HepG2 (cell line): ENCODE results near the gene UST. TPM values are rescaled to one million over a fixed set of nuclear protein-coding genes. Genes with fewer than 3 reads are reported as not detected.

ENCODE experiments used
- ARNT ChIP-seq: fragments of 450-650 bp; IDR thresholded peaks from 2 replicates; pipeline ENCODE4 v1.6.1; 2017
- BORCS8-MEF2B ChIP-seq: sonication (generic); formaldehyde crosslinking; IDR thresholded peaks from 2 replicates; pipeline ENCODE4 v1.8.0; 2022; ENCODE audit warnings: mild to moderate bottlenecking, missing genetic modification reagents
- CHD2 ChIP-seq: IDR thresholded peaks from 2 replicates; pipeline ENCODE4 v1.6.1; 2011; ENCODE audit warnings: low read depth, low read length, improper control_type of control experiment
- CREB3 ChIP-seq: sonication (generic); formaldehyde crosslinking; IDR thresholded peaks from 2 replicates; pipeline ENCODE4 v1.5.0; 2020; ENCODE audit warnings: missing genetic modification reagents
- DPF2 ChIP-seq: sonication (generic); formaldehyde crosslinking; IDR thresholded peaks from 2 replicates; pipeline ENCODE4 v1.4.0; 2020; ENCODE audit warnings: mild to moderate bottlenecking, low read depth, missing genetic modification reagents, borderline replicate concordance
- FOXO4 ChIP-seq: sonication (generic); formaldehyde crosslinking; conservative IDR thresholded peaks from 2 replicates; pipeline ENCODE4 v1.8.1; 2023; ENCODE audit warnings: missing genetic modification reagents
- KAT7 ChIP-seq: IDR thresholded peaks from 2 replicates; pipeline ENCODE4 v1.6.1; 2018; ENCODE audit warnings: borderline replicate concordance, missing compliant biosample characterization
- KMT2B ChIP-seq: IDR thresholded peaks from 2 replicates; pipeline ENCODE4 v1.6.1; 2016; ENCODE audit warnings: missing genetic modification reagents, missing compliant biosample characterization
- MIXL1 ChIP-seq: IDR thresholded peaks from 2 replicates; pipeline ENCODE4 v1.6.1; 2016
- MXD1 ChIP-seq: sonication (generic); formaldehyde crosslinking; IDR thresholded peaks from 2 replicates; pipeline ENCODE4 v1.4.0; 2020; ENCODE audit warnings: mild to moderate bottlenecking, missing genetic modification reagents
- MZF1 ChIP-seq: sonication (generic); formaldehyde crosslinking; IDR thresholded peaks from 2 replicates; pipeline ENCODE4 v1.8.1; 2023; ENCODE audit warnings: mild to moderate bottlenecking, missing genetic modification reagents, borderline replicate concordance
- NFIC ChIP-seq: IDR thresholded peaks from 2 replicates; pipeline ENCODE4 v1.6.1; 2012; ENCODE audit warnings: mild to moderate bottlenecking, low read length, inconsistent platforms
- POLR2AphosphoS2 ChIP-seq: IDR thresholded peaks from 2 replicates; pipeline ENCODE4 v1.6.1; 2011; ENCODE audit warnings: low read depth, low read length, improper control_type of control experiment
- POLR2G ChIP-seq: fragments of 200-400 bp; formaldehyde crosslinking; IDR thresholded peaks from 2 replicates; pipeline ENCODE4 v1.6.1; 2018; ENCODE audit warnings: mild to moderate bottlenecking, low read depth, low read length, moderate library complexity
- SP1 ChIP-seq, 2 experiments: fragments of 450-650 bp in 1 of 2; sonication (generic) in 1 of 2; formaldehyde crosslinking in 1 of 2; IDR thresholded peaks; 2 replicates each; pipeline versions ENCODE4 v1.4.0 to v1.6.1; 2016 to 2020; ENCODE audit warnings: missing genetic modification reagents in 1 of 2
- SRSF1 ChIP-seq: fragments of 200-400 bp; formaldehyde crosslinking; optimal IDR thresholded peaks from 2 replicates; pipeline ENCODE3; 2017; ENCODE audit warnings: mild to moderate bottlenecking, low read depth, low read length, moderate library complexity
- TCF12 ChIP-seq, 2 experiments: fragments of 450-650 bp in 1 of 2; sonication (generic) in 1 of 2; formaldehyde crosslinking in 1 of 2; IDR thresholded peaks; 2 replicates each; pipeline versions ENCODE4 v1.6.1 to v1.8.0; 2017 to 2022; ENCODE audit warnings: antibody characterized with exemption in 1 of 2, mild to moderate bottlenecking in 1 of 2, missing genetic modification reagents in 1 of 2, moderate library complexity in 1 of 2
- THRA ChIP-seq: sonication (generic); formaldehyde crosslinking; IDR thresholded peaks from 2 replicates; pipeline ENCODE4 v1.4.0; 2020; ENCODE audit warnings: missing genetic modification reagents, borderline replicate concordance
- ZBTB42 ChIP-seq: sonication (generic); formaldehyde crosslinking; IDR thresholded peaks from 2 replicates; pipeline ENCODE4 v1.5.0; 2020; ENCODE audit warnings: mild to moderate bottlenecking, missing genetic modification reagents
- ZNF263 ChIP-seq: sonication (generic); formaldehyde crosslinking; IDR thresholded peaks from 2 replicates; pipeline ENCODE4 v1.4.0; 2020; ENCODE audit warnings: missing genetic modification reagents
- ZNF432 ChIP-seq: sonication (generic); formaldehyde crosslinking; IDR thresholded peaks from 2 replicates; pipeline ENCODE4 v1.5.0; 2020; ENCODE audit warnings: missing genetic modification reagents, mild to moderate bottlenecking, borderline replicate concordance
- ZNF543 ChIP-seq: sonication (generic); formaldehyde crosslinking; IDR thresholded peaks from 2 replicates; pipeline ENCODE4 v1.4.0; 2020; ENCODE audit warnings: mild to moderate bottlenecking, missing genetic modification reagents
- ZNF614 ChIP-seq: IDR thresholded peaks from 2 replicates; pipeline ENCODE4 v1.6.1; 2018; ENCODE audit warnings: missing biosample characterization, missing genetic modification reagents, inconsistent platforms, borderline replicate concordance
- ZSCAN30 ChIP-seq: sonication (generic); formaldehyde crosslinking; IDR thresholded peaks from 2 replicates; pipeline ENCODE4 v1.5.0; 2020; ENCODE audit warnings: mild to moderate bottlenecking, missing genetic modification reagents
- polyA plus RNA-seq, 8 experiments: library from polyadenylated mRNA; depleted of rRNA in 3 of 8; stranded (reverse) in 7 of 8; unstranded in 1 of 8; fragments of >200 nt; fragmentation: Illumina TruSeq in 4 of 8; extraction: Trizol in 4 of 8; gene quantifications; 2 replicates each; pipeline versions ENCODE4 v1.2.1 to v1.2.3, GENCODE V29; 2011 to 2016; ENCODE audit warnings: low read depth in 4 of 8, missing spikeins in 1 of 8, mixed read lengths in 1 of 8; ENCODE audit not compliant: insufficient read depth in 1 of 8
- total RNA-seq, 5 experiments: library from RNA; depleted of rRNA; stranded (reverse); fragments of >200 nt; fragmentation: Illumina TruSeq; extraction: Trizol; gene quantifications; 2 replicates each; pipeline ENCODE4 v1.2.3, GENCODE V29; 2016; ENCODE audit warnings: low read depth in 1 of 5
- TF ChIP-seq, protein P1 (sequence below): sonication (generic); formaldehyde crosslinking; IDR thresholded peaks from 2 replicates; pipeline ENCODE4 v1.8.1; 2022; ENCODE audit warnings: mild to moderate bottlenecking, missing genetic modification reagents
- TF ChIP-seq, protein P2 (sequence below): sonication (generic); formaldehyde crosslinking; IDR thresholded peaks from 2 replicates; pipeline ENCODE4 v1.5.0; 2020; ENCODE audit warnings: missing genetic modification reagents

Gene UST
- total and polyA plus RNA-seq, 2 of the 13 experiments (the other 11 are each of a cell fraction or from before 2014, with no cell fraction given), result 0.27 TPM; not detected in 1

- no peak for TF ChIP-seq TCF12 (IDR thresholded peaks at IDR 0.05)
- TF ChIP-seq TCF12 (CRISPR knock-in tag; IDR thresholded peaks at IDR 0.05), result no peak
- TF ChIP-seq CHD2, result no peak
- no peak for TF ChIP-seq ZNF614 (CRISPR knock-in tag)
- TF ChIP-seq MZF1, result no peak
- TF ChIP-seq ZNF263, result no peak
- TF ChIP-seq POLR2AphosphoS2, result no peak
- TF ChIP-seq ZSCAN30 (CRISPR knock-in tag), result no peak
- TF ChIP-seq DPF2 (CRISPR knock-in tag), result peak; percentile 54; the same call in 1 of the 2 replicates
- TF ChIP-seq ZNF432 (CRISPR knock-in tag), result no peak
- no peak for TF ChIP-seq SRSF1
- no peak for TF ChIP-seq FOXO4 (CRISPR knock-in tag)
- TF ChIP-seq MXD1, result no peak
- TF ChIP-seq, protein P1, sequence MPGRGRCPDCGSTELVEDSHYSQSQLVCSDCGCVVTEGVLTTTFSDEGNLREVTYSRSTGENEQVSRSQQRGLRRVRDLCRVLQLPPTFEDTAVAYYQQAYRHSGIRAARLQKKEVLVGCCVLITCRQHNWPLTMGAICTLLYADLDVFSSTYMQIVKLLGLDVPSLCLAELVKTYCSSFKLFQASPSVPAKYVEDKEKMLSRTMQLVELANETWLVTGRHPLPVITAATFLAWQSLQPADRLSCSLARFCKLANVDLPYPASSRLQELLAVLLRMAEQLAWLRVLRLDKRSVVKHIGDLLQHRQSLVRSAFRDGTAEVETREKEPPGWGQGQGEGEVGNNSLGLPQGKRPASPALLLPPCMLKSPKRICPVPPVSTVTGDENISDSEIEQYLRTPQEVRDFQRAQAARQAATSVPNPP (CRISPR knock-in tag), result peak; percentile 80; the same call in 1 of the 2 replicates
- TF ChIP-seq ZBTB42 (CRISPR knock-in tag), result no peak
- TF ChIP-seq NFIC, result no peak
- TF ChIP-seq KMT2B (CRISPR knock-in tag), result 0 out of 2 replicates have a peak, but pooled peaks have one; percentile 20
- peak; percentile 62; the same call in 1 of the 2 replicates for TF ChIP-seq THRA
- TF ChIP-seq SP1 (IDR thresholded peaks at IDR 0.05), result no peak
- TF ChIP-seq SP1 (CRISPR knock-in tag; IDR thresholded peaks at IDR 0.05), result no peak
- peak; percentile 59; the same call in 1 of the 2 replicates for TF ChIP-seq ZNF543 (CRISPR knock-in tag)
- peak; percentile 79 for TF ChIP-seq MIXL1 (CRISPR knock-in tag)
- TF ChIP-seq, protein P2, sequence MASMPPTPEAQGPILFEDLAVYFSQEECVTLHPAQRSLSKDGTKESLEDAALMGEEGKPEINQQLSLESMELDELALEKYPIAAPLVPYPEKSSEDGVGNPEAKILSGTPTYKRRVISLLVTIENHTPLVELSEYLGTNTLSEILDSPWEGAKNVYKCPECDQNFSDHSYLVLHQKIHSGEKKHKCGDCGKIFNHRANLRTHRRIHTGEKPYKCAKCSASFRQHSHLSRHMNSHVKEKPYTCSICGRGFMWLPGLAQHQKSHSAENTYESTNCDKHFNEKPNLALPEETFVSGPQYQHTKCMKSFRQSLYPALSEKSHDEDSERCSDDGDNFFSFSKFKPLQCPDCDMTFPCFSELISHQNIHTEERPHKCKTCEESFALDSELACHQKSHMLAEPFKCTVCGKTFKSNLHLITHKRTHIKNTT (CRISPR knock-in tag), result no peak
- TF ChIP-seq ARNT, result no peak
- TF ChIP-seq BORCS8-MEF2B, result no peak
- no peak for TF ChIP-seq CREB3 (CRISPR knock-in tag)
- TF ChIP-seq KAT7 (CRISPR knock-in tag), result no peak
- no peak for TF ChIP-seq POLR2G
These were observed 328.0 kb downstream of the UST start (continued) for GRCh38 chr6:149074832-149075258.
